ENCODE data around the gene RSPO4. TPM values are rescaled to one million over a fixed set of nuclear protein-coding genes. Genes with fewer than 3 reads are reported as not detected.
"Not testable (repeated sequence)": the region's sequence is repeated elsewhere in the genome, so short reads cannot be mapped to it uniquely, and the experiment has no call there.

Gene RSPO4
- not detected in 2 replicates for total RNA-seq

DNA sequence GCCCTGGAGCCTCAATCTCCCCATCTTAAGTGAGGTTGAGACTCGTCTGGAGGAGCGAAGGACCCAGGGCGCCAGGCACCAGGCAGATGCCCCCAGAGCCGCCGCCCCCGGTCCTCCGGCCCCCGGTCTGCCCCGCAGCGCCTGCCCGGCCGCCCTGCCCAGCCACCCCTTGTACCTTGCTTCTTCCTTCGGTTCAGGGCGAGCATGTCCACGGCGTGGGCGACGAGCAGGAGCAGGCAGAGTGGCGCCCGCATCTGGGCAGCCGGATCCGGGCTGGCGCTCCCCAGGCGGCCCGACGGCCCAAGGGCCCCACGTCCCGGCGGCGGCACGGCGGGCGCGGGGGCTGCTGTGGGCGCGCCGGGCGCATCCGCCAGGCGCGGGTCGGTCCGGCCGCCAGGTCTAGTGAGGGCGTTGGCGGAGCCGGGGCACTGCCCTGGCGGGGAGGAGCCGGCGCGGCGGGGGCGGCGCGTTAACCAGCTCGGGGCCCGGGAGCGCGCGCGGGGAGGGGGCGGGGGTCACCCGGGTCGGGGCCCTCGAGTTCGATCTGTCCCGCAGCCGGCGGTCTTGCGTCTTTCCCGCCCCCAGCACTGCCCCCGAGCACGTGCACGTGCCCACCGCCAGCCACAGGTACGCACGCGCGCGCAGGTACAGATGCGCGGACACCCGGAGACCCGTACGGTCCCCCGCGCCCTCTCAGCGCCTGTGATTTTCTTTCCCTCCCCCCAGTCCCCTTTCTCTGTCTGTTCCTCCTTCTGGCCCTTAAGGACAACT lies at the start of gene RSPO4:
Gene RSPO4 (minus strand): TSS at position 401 of the 771 bp plus-strand sequence. CDS start 147 bp downstream, at position 254.
- Mint-ChIP-seq H3K4me3 (ENCODE audit: low read depth) (peak within 1 kb of the TSS; percentile 17), H3K36me3 (ENCODE audit: low read depth) (no peaks in the 10 kb centered on the region), H3K27ac (no peak within 1 kb of the TSS), H3K9me3 (no peaks in the 10 kb centered on the region), H3K4me1 (ENCODE audit: low read depth) (peaks cover 5% of the 10 kb centered on the region), H3K27me3 (ENCODE audit: low read depth) (peaks cover 43% of the 10 kb centered on the region)
- DNase-seq (ENCODE audit: low spot score) = no peak
- intact Hi-C loops (cut with micrococcal nuclease) = no loop called here

DNA sequence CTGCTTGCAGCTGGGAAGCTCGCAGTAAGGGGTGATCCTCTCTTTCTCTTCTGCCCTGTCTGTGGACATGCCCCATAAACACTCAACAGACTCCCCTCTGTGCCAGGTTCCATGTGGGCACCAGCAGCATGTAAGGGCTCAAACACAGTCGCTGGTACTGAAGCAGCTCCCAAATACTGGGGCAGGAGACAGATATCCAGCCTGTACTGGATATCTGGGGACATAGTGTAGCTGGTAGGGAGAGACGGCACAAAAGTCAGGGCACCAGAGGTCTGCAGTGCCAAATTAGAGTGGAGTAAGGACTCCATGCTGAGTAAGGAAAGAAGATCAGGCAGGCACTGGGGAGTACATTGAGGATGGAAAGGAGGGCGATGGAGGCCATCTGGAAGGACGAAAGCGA lies 48.3 kb upstream of the RSPO4 start:
- Mint-ChIP-seq H3K27me3 (ENCODE audit: low read depth) (no peaks in the 10 kb centered on the region), H3K4me1 (ENCODE audit: low read depth) (no peaks in the 10 kb centered on the region), H3K4me3 (ENCODE audit: low read depth) (no peak overlapping the region), H3K36me3 (ENCODE audit: low read depth) (no peaks in the 10 kb centered on the region), H3K27ac (no peak overlapping the region), H3K9me3 (no peaks in the 10 kb centered on the region)
- DNase-seq (ENCODE audit: low spot score) = no peak
- intact Hi-C loops (cut with micrococcal nuclease) = no loop called here

DNA sequence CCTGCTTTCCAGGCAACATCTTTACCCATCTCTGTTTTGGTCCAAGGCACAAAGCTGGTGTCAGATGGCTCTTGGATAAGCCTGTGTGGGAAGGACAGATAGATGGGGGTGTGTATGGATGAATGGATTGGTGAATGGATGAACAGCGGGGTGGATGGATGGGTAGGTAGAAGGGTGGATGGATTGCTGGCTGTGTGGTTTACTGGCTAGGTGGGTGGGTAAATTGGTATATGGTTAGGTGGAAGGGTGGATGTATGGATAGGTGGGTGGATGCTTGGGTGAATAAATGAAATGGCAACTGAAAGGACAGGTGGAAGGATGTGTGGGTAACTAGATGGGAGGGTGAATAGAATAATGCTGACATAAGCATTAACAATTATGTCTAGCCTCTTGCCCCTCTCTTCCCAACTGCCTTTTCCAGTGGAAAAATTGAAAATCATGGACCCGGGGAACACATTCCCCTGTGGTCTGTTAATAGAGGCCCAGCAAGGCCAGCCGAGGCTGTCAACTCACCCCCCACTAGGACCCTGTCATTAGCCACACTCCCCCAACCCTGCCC lies 43.8 kb upstream of the RSPO4 start:
- DNase-seq (ENCODE audit: low spot score) = no peak
- Mint-ChIP-seq H3K9me3 (no peaks in the 10 kb centered on the region), H3K27ac (no peak overlapping the region), H3K4me3 (ENCODE audit: low read depth) (no peak overlapping the region), H3K36me3 (ENCODE audit: low read depth) (no peaks in the 10 kb centered on the region), H3K27me3 (ENCODE audit: low read depth) (no peaks in the 10 kb centered on the region), H3K4me1 (ENCODE audit: low read depth) (no peaks in the 10 kb centered on the region)
- intact Hi-C loops (cut with micrococcal nuclease) = no loop called here

DNA sequence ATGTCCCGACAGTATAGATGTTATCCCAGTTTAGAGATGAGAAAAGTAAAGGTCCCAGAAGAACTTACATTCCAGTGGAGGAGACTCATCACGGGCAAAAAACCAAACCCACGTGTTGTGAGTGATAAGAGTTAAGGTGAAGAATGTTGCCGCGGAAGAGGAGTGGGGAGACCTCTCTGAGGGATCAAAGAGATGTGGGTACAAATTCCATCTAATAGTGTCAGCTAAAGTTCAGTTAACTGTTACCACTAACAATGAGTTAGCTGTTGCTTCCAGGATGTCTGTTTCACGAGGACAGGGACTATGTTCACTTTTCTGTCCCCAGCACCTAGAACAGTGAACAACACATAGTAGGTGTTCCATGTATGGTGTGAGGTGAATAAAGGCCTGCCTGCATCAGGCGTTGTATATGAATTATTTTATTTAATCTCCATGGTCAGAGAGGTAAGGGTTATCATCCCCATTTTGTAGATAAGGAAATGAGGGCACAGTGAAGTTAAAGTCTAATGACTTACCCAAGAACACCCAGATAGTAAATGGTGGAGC lies 39.8 kb upstream of the RSPO4 start:
- H3K9me3 Mint-ChIP-seq = no peaks in the 10 kb centered on the region
- H3K36me3 Mint-ChIP-seq (ENCODE audit: low read depth) = no peaks in the 10 kb centered on the region
- DNase-seq (ENCODE audit: low spot score) = no peak
- no peaks in the 10 kb centered on the region for H3K27me3 Mint-ChIP-seq (ENCODE audit: low read depth)
- no peak overlapping the region for H3K4me3 Mint-ChIP-seq (ENCODE audit: low read depth)
- intact Hi-C loops (cut with micrococcal nuclease) = no loop called here
- H3K4me1 Mint-ChIP-seq (ENCODE audit: low read depth) = no peaks in the 10 kb centered on the region
- no peak overlapping the region for H3K27ac Mint-ChIP-seq

DNA sequence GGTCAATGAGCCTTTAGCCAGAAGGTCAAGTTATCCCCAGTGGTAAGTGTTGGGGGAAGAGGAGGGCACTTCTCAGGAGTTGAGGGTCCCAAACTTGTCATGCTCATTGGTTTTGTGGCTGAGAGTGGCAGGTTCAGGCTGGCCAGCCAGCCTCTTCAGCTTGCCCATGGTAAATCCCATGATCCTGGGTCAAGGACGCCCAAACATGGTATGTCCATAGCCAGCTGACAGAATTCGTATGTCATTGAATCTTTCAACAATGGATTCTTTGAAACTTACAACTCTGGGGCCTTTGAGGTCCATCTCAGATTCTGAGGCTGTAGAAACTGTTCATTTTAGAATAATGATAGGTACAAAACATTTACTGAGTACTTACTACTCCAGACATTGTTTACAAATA lies 36.1 kb upstream of the RSPO4 start:
- Mint-ChIP-seq H3K4me1 (ENCODE audit: low read depth) (no peaks in the 10 kb centered on the region), H3K9me3 (no peaks in the 10 kb centered on the region), H3K27ac (no peak overlapping the region), H3K4me3 (ENCODE audit: low read depth) (no peak overlapping the region), H3K27me3 (ENCODE audit: low read depth) (no peaks in the 10 kb centered on the region), H3K36me3 (ENCODE audit: low read depth) (no peaks in the 10 kb centered on the region)
- no peak for DNase-seq (ENCODE audit: low spot score)
- intact Hi-C loops (cut with micrococcal nuclease) = no loop called here

DNA sequence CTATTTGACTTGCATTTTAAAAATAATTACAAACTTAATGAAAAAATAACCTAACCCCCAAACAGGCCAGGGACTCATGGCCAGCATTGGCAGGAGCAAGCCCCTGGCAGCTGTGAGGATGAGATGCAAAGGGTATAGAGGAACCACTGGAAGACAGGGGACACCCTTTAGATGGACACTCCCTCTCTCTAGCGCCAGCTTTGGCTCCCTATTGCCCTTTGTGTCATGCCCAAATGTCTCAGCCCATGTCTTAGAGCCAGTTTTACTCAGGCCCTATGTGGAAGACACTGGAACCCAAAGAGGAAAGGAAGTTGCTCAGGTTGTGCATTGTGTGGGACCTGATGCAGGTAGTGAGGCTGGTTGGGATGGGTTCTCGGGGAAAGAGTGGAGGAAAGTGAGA lies 34.9 kb upstream of the RSPO4 start:
- intact Hi-C loops (cut with micrococcal nuclease) = no loop called here
- H3K27ac Mint-ChIP-seq = no peak overlapping the region
- H3K36me3 Mint-ChIP-seq (ENCODE audit: low read depth) = no peaks in the 10 kb centered on the region
- DNase-seq (ENCODE audit: low spot score) = no peak
- H3K27me3 Mint-ChIP-seq (ENCODE audit: low read depth) = no peaks in the 10 kb centered on the region
- H3K4me3 Mint-ChIP-seq (ENCODE audit: low read depth) = no peak overlapping the region
- H3K4me1 Mint-ChIP-seq (ENCODE audit: low read depth) = no peaks in the 10 kb centered on the region
- H3K9me3 Mint-ChIP-seq = no peaks in the 10 kb centered on the region

DNA sequence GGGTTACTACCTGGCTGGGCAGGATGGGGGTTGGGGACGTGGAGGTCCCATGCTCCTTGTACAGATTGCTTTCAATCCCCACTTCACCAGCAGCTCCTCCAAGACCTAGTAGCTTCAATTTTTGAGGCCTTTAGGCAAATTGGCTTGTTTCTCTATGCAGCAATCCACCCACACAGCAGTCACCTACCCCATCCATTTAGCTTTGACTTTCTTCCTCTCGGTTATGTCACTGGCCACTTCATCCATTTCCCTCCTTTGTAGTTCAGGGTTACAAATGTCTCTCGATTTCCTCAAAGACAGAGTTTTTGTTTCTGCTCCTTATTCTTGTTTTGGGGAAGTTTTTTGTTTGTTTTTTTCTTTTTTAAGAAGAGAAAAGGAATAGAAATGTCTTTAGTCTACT lies 33.4 kb upstream of the RSPO4 start:
- intact Hi-C loops (cut with micrococcal nuclease) = no loop called here
- H3K27me3 Mint-ChIP-seq (ENCODE audit: low read depth) = no peaks in the 10 kb centered on the region
- no peak for DNase-seq (ENCODE audit: low spot score)
- H3K36me3 Mint-ChIP-seq (ENCODE audit: low read depth) = no peaks in the 10 kb centered on the region
- no peak overlapping the region for H3K27ac Mint-ChIP-seq
- no peak overlapping the region for H3K4me3 Mint-ChIP-seq (ENCODE audit: low read depth)
- no peaks in the 10 kb centered on the region for H3K9me3 Mint-ChIP-seq
- no peaks in the 10 kb centered on the region for H3K4me1 Mint-ChIP-seq (ENCODE audit: low read depth)

DNA sequence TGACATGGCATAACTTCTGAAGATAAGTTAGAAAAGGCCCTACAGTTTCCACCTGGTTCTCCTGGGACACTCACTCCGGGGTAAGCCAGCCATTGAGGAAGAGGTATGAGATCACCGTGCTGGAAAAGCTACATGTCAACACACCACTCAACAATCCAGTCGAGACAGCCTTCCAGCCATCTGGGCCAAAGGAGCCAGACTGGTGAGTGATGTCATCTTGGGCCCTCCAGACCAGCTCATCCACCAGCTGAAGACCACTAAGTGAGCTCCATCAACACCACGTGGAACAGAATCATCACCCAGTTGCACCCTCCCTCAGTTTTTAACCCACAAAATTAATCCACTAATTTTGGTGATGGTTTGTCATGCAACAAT lies 32.3 kb upstream of the RSPO4 start:
- intact Hi-C loops (cut with micrococcal nuclease) = no loop called here
- H3K36me3 Mint-ChIP-seq (ENCODE audit: low read depth) = no peaks in the 10 kb centered on the region
- H3K9me3 Mint-ChIP-seq = no peaks in the 10 kb centered on the region
- H3K27me3 Mint-ChIP-seq (ENCODE audit: low read depth) = no peaks in the 10 kb centered on the region
- no peak overlapping the region for H3K4me3 Mint-ChIP-seq (ENCODE audit: low read depth)
- no peak for DNase-seq (ENCODE audit: low spot score)
- H3K27ac Mint-ChIP-seq = no peak overlapping the region
- H3K4me1 Mint-ChIP-seq (ENCODE audit: low read depth) = no peaks in the 10 kb centered on the region

DNA sequence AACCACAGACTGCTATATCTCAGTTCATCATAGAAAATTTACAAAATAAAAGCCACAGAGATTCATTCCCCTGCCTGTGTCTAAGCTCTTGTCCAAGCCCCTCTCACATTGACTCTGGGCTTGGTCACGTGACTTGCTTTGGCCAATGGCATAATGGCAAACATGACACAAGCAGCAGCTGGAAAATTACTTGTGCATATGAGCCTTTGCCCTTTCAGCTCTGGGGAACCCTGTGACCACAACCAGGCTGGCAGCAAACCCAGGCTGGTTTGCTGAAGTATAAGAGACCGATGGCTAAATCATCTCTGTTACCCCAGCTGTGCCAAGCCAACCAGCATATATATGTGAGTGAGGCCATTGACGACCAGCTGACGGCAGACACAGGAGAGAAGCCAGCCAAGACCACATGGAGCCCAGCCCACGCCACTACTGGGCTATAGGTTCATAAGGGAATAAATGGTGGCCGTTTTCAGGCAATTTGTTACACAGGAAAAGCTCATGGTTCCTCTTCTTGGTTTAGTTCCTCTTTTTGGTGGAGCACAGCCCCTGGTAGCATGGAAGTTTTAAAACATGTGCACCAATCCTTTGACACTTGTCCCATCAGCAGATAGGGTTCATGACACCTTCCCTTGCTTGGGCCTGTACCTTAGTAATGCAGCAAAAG lies 31.8 kb upstream of the RSPO4 start:
- DNase-seq (ENCODE audit: low spot score) = no peak
- H3K36me3 Mint-ChIP-seq (ENCODE audit: low read depth) = no peaks in the 10 kb centered on the region
- H3K4me3 Mint-ChIP-seq (ENCODE audit: low read depth) = no peak overlapping the region
- H3K27me3 Mint-ChIP-seq (ENCODE audit: low read depth) = no peaks in the 10 kb centered on the region
- H3K27ac Mint-ChIP-seq = no peak overlapping the region
- H3K9me3 Mint-ChIP-seq = no peaks in the 10 kb centered on the region
- intact Hi-C loops (cut with micrococcal nuclease) = no loop called here
- no peaks in the 10 kb centered on the region for H3K4me1 Mint-ChIP-seq (ENCODE audit: low read depth)

DNA sequence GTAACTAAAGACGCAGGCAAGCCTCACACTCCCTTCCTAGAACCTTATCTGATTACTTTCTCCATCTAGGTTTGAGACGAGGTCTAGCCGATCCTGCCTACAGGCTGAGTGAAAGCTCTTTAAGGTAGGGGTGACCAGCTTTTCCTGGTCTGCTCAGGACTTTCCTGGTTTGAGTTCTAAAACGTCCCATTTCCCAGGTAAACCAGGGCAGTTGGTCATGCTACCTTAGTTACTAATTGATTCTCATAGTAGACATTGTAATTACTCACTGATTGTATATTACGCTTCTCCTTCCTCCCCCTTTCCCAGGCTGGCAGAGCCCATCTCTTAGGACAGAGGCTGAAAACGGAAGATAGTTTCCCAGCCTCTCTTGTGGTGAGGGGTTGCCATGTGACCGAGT lies 27.9 kb upstream of the RSPO4 start:
- Mint-ChIP-seq H3K36me3 (ENCODE audit: low read depth) (no peaks in the 10 kb centered on the region), H3K9me3 (no peaks in the 10 kb centered on the region), H3K4me3 (ENCODE audit: low read depth) (no peak overlapping the region), H3K27me3 (ENCODE audit: low read depth) (peaks cover 3% of the 10 kb centered on the region), H3K27ac (no peak overlapping the region), H3K4me1 (ENCODE audit: low read depth) (no peaks in the 10 kb centered on the region)
- intact Hi-C loops (cut with micrococcal nuclease) = no loop called here
- no peak for DNase-seq (ENCODE audit: low spot score)

DNA sequence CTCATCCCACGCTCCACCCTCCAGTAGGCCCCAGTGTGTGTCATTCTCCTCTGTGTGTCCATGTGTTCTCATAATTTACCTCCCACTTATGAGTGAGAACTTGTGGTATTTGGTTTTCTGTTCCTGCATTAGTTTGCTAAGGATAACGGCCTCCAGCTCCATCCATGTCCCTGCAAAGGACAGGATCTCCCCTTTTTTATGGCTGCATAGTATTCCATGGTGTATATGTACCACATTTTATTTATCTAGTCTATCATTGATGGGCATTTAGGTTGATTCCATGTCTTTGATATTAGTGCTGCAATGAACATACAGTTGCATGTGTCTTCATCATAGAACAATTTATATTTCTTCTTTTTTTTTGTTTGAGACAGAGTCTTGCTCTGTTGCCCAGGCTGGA lies 24.1 kb upstream of the RSPO4 start:
- intact Hi-C loops (cut with micrococcal nuclease); H3K4me1 Mint-ChIP-seq (ENCODE audit: low read depth); H3K9me3 Mint-ChIP-seq; H3K27me3 Mint-ChIP-seq (ENCODE audit: low read depth); H3K27ac Mint-ChIP-seq; H3K4me3 Mint-ChIP-seq (ENCODE audit: low read depth); DNase-seq (ENCODE audit: low spot score); H3K36me3 Mint-ChIP-seq (ENCODE audit: low read depth): not testable (repeated sequence)

DNA sequence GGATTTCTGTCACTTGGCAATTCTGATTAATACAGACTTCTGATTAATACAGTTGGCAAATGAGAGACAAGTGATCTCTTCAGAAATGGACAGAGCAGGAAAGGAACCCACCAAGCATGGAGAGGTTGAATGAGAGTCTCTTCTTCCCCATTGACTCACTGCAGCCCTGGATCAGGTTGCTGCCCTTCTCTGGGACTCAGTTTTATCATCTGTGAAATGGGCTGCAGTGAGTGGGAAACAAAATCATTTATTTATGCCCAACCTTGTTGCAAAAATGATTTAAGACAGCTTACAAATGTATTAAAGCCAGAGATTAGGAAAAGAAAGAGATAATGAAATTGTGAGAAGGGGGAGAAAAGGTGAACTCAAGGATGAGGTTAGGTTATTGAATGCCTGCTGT lies 20.8 kb upstream of the RSPO4 start:
- H3K4me3 Mint-ChIP-seq (ENCODE audit: low read depth) = no peak overlapping the region
- peaks cover 8% of the 10 kb centered on the region for H3K27me3 Mint-ChIP-seq (ENCODE audit: low read depth)
- intact Hi-C loops (cut with micrococcal nuclease) = no loop called here
- no peak for DNase-seq (ENCODE audit: low spot score)
- no peaks in the 10 kb centered on the region for H3K9me3 Mint-ChIP-seq
- H3K27ac Mint-ChIP-seq = no peak overlapping the region
- no peaks in the 10 kb centered on the region for H3K36me3 Mint-ChIP-seq (ENCODE audit: low read depth)
- no peaks in the 10 kb centered on the region for H3K4me1 Mint-ChIP-seq (ENCODE audit: low read depth)

DNA sequence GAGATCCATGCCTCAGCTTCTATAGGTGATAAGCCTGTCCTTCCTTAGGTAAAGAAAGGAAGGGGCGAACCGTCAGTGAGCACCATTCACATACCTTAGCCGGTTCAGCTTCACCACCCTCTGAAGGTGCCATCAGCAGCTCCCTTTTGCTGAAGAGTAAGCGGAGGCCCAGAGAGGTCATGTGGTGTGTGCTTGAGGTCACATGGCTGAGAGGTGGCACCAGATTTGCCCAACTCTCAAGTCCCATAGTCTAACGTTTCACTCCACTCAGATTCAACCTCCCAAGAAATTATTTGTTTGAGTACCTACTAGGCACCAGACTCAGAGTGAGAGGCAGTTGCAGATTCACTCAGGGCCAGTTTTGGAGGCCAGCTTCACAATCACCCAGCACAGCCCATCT lies 18.5 kb upstream of the RSPO4 start:
- intact Hi-C loops (cut with micrococcal nuclease) = no loop called here

More for the DNA sequence above, 18.5 kb upstream of the RSPO4 start:
- Mint-ChIP-seq H3K27ac (no peak overlapping the region), H3K4me3 (ENCODE audit: low read depth) (no peak overlapping the region), H3K9me3 (no peaks in the 10 kb centered on the region), H3K27me3 (ENCODE audit: low read depth) (peaks cover 5% of the 10 kb centered on the region), H3K36me3 (ENCODE audit: low read depth) (no peaks in the 10 kb centered on the region), H3K4me1 (ENCODE audit: low read depth) (no peaks in the 10 kb centered on the region)
- DNase-seq (ENCODE audit: low spot score) = no peak
